Measurements from ENCODE around the gene PAQR5.
"Not testable (repeated sequence)": the region's sequence is repeated elsewhere in the genome, so short reads cannot be mapped to it uniquely, and the experiment has no call there.

The PAQR5 gene

DNA sequence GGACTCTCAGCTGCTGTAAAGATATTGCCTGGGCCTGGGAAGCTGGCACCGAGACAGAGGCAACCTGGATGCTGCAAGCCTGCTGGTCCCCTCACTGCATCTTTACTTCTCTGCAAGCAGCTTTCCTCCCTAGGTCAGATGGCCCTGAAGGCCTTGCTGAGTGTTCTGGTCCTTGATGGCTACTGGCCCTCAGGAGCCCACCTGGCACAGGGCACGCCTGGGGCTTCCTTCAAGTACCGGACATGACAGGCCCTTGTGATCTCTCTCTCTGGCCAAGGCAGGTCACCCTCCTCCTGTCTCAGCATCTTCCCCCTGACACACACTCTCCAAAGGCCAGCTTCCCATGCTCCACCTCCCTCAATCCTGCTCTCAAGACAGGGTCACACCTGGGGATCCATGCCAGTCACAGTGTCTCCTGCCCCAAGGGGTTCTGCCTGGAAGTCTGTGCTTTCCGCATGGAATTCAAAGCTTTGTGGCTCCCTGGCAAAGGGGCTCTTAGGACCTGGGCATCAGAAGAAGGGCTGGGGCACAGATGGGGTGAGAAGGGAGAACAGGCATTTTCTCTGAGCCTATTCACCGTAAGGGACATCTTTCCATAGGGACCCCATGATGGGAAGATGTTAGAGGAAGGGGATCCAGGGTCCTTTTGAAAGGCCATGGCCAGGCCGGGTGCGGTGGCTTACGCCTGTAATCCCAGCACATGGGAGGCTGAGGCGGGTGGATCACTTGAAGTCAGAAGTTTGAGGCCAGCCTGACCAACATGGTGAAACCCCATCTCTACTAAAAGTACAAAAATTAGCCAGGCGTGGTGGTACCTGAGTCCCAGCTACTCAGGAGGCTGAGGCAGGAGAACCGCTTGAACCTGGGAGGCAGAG, 4.7 kb upstream of the PAQR5 start:
- no peak for DNase-seq

DNA sequence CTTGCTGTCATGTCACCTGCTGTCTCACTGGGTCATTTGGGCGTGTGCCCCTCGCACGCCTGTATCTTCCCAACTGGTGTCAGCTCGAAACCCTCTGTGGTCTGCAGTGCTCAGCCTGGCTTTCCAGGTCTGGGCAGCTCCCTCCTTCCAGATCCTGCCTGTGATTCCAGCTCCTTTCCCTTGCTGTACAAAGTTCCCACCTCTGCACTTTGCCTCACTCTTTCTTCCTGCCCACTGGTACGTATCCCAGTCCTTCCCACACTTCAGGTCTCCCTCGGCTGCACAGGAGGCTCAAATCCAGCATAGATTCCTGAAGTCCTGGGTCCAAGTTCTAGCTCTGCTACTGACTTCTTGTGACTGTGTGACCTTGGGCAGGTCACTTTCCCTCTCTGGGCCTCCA, 2.1 kb upstream of the PAQR5 start:
- no peak for DNase-seq

DNA sequence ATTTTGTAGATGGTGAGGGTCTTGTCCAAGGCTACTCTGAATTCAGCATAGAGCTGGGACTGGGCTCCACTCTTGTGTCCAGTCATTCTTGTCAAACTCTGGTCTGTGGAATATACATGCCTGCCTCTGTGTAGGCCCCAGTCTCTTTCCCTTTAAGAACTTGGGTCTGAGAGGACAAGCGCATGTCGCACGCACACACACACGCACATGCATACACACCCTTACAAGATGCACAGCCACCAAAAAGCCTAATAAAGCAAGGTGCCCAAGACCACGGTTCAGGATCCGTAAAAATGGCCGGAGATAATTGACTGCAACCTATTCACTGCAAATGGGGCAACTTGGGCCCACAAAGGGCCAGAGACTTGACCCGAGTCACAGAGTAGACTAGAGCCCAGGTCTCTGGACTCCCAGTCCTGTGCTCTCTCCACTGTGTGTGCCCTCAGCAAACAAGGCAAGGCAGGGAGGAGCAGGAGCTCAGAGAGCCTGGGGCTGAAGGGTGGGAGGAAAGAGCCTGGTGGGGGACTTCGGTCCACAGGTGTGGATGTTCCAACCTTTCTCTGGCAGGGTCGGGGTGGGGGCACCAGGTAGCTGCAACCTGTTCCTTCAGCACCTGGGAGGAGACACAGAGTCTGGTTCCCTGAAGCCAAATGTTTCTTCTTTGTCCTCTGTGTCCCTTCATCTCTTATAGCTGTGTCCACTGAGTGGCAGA, 914 bp upstream of the PAQR5 start:
- no peak for DNase-seq

DNA sequence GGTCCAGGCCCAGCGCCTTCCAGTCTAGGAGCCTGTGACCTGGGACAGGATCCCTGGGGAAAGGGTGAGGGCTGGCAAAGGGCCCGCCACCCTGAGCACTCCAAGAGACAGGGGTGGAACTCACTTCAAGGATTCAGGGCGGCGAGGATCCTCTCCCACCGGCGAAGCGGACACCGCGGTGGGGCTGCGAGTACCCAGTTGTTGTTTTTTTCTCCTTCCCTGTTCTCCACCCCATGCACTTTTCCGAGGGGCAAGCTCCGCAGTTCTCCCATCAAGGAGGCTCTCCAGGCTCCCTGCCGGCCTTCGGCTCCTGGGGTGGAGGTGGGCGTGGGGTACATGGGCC, 387 bp upstream of the PAQR5 start:
- DNase-seq, result no peak

DNA sequence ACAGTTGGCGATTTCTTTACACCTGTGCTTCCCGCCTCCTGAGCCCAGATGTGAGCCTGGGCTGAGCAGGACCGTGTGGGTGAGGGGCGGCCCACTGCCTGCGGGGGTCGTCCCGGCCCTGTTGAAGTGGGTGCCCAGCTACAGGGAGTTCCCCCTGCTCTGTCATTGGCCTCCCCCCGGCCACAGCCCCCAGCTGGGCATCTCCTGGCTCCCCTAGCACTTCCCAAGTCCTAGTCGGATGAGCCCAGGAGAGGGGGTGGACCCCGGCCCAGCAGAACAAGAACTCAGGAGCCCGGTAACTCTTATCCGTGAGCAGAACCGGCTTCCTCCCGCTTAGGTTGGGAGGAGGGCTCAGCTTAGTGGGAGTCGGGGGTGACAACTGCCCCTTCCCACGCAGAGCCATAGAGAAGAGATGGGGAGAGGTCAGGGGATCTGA, 757 bp downstream of the PAQR5 start:
- DNase-seq, result no peak

DNA sequence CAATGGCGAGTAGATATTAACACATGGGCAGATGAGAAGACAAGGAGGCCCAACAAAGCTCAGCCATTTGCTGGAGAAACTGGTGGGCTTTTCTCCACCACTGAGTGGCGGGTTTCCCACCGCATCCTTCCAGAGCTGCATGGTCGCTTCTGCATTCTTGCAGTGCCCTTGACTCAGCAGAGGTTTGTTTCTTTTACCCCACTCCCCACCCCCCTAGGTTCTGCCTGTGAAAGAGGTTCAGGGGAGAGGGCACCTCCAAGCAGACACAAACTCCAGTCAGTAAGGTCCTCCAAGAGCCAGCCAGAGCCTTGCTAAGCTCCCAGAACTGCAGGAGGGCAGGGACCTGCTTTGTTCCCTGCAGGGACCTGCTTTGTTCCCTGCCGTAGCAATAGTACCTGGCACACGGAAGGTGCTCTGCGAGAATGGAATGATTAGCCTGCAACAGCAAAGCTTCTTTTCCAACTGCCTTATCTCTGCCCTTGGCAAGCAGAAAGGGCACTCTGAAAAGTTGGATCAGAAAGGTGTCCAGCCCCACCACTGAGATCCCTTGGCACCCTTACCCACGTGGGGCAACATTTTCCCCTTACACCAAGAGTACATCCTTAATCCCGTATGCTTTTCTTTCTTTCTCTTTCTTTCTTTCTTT, 1.4 kb downstream of the PAQR5 start:
- no peak for DNase-seq

DNA sequence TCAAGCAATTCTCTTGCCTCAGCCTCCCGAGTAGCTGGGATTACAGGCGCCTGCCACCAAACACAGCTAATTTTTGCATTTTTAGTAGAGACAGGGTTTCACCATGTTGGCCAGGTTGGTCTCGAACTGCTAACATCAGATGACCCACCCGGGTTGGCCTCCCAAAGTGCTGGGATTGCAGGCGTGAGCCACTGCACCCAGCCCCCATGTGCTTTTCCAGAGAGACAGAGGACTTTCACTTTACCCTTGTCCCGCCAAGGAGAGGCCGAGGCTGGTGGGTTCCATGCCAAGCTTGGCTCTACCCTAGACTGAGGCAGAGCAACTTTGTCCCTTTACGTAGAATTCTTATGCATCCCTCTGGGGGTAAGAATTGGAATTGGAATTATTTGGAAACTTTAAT, 2.4 kb downstream of the PAQR5 start:
- DNase-seq, result not testable (repeated sequence)

DNA sequence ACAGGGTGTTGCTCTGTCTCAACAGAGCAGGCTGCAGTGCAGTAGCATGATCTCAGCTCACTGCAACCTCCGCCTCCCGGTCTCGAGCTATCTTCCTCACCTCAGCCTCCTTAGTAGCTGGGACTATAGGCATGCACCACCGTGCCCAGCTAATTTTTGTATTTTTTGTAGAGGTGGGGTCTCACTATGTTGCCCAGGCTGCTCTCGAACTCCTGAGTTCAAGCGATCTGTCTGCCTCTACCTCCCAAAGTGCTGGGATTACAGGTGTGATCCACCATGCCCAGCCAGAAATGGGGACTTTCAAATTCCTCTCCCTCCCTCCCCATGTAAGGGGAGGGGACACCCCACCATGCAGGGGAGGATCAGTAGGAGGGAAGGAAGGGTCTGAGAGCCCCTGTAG, 3.4 kb downstream of the PAQR5 start:
- not testable (repeated sequence) for DNase-seq

DNA sequence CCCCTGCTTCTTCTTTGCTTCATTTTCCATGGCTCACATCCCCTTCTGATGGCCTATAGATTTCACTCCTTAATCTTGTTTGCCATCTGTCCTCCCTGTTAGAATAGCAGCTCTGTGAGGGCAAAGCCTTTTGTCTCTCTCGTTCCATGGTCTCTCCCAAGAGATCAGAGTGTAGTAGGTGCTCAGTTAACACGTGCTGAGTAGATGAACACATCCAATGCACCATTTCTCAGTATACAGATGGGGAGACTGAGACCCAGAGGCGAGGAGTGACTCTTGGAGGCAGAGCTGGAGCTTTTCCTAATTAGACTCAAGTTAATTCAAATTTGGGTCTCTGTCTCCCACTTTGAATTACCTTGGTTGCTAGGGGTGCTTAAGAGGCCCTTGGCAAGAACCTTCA, 4.2 kb downstream of the PAQR5 start:
- no peak for DNase-seq

DNA sequence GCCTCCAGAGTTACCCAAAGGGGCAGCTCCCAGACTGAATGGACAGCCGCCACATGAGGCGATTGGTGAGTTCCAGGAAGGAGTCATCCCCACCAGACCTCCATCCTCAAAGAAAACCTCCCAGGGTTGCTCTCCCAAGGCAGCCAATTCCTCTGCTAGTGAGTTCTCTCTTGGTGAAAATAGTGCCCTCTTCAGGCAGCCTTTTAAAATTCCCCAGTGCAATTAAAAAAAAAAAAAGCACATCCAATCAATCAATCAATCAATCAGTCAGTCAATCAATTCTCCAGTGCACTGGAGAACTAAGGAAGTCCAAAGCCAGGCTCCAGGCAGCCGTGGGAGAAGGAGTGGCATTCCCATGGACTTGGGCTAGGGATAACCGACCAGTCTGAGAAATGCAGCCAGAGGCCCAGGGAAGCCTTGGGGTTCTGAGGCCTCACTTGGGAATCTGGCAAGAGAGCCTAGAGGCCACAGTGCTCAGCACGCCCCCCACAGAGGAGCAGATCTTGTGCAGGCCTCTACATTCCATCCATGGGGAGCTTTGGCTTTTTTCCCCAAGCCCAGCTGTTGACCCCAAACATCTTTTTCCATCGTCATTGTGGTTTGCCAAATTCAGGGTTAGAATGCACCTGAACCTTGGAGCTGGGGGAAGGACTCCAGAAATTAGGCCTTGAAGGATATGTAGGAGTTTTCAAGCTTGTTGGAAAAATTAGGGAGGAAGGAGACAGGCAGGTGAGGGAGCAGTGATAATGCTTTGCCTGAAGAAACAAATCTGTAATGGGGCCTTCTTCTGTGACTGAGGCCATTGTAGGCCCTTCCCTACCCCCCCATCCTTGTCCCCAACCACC, 4.8 kb downstream of the PAQR5 start:
- DNase-seq, result no peak

DNA sequence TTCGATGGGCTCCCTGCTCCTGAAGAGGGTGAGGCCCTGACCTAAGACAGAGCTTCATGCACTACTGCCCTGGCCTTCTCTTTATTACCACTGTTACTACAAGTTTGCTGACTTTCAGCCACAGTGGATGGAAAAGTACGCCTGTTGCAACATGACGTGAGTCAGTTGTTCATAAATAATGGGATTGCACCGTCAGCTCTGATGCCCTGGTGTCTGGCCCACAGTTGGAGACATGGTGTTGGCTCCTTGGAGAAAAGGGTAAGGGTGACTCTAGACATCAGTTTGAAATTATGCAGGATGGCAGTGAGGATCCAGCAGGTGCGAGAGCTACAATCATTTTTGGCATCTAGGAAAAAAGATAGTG, 5.5 kb downstream of the PAQR5 start:
- no peak for DNase-seq

DNA sequence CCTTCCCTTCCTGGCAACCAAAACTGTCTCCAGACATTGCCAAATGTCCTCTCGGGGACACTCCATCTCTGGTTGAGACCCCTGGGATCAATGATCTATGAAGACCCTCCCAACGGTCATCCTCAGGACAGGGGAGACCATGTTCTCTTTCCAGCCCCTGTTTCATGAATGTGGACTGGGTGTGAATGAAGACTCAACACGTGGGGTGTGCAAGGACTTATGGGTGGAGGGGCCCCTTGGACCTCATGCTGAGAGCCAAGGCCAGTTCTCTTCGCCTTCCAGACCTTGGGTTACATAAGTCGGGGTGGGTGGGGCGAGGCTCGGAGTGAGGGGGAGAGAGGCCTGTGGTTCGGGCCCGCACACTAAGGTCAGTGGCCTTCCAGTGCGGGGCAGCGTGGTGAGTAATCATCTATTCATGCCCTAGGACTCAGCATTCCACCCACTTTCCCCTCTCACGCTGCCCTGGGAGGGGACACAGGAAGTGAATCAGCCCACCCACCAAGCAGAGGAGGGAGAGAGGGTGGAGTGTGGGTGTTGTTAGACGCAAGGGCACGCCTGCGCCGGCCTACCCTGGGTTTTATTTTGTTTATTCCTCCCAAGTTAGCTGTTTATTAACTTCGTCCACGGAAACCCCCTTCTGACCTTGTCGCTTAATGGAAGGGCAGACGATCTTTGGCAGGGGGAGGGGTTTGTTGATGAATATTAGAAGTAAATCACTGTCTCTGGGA, 6.7 kb downstream of the PAQR5 start:
- DNase-seq, result no peak

DNA sequence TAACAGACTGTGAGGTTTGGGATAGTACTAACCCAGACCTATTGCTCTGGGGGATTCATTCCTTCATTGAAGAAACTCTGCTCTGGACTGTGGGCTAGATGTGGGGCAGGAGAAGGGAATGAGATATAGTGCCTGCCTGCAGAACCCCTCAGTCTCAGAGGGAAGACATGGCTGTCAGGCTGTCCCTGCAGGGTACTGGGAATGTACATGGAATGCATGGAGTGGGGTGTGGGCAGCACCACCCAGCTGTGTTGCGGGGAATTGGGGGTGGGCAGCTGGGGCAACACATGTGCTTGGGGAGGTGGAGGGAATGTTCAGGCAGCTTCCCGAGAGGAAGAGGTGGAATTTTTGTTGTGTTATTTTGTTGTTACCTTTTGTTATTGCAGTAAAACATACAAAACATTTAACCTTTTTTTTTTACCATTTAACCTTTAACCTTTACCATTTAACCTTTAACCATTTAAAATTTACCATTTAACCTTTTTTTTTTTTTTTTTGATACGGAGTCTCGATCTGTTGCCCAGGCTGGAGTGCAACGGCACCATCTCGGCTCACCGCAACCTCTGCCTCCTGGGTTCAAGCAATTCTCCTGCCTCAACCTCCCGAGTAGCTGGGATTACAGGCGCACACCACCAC, 7.3 kb downstream of the PAQR5 start:
- no peak for DNase-seq

DNA sequence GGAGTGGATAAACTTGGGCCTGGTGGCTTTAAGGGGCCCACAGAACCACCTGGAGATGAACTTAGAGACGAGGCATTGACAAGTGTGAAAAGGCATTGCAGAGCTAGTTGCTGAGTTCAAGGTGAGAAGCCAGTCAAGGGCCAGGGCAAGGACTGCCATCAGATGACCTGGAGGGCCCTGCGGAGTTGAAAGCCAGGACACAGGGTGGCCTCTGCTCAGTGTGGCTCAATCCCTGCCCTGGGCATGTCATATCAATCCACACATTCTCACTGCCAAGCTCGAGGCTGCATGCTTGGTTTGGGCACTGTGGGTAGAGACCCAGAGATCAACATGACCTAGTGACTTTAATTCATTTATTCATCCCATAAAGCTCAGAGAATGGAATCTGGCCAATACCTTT, 9.2 kb downstream of the PAQR5 start:
- DNase-seq, result no peak

DNA sequence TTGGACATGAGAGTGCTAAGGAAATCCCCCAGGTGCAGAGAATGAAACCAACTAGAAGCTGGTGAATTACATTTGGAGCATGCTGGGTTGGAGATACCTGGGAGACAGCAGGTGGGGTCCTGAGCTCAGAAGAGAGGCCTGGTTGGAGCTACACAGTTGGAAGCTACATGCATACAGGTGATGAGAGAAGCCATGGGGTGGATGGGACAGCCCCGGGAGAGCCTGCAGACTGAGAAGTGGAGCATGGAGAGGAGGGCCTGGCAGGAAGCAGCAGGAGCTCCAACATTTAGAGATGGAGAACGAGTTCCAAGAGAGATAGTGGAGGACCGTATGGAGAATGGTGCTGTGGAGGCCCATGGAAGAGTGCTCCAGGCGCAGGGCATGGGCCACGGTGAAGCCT, 10.2 kb downstream of the PAQR5 start:
- DNase-seq, result no peak

DNA sequence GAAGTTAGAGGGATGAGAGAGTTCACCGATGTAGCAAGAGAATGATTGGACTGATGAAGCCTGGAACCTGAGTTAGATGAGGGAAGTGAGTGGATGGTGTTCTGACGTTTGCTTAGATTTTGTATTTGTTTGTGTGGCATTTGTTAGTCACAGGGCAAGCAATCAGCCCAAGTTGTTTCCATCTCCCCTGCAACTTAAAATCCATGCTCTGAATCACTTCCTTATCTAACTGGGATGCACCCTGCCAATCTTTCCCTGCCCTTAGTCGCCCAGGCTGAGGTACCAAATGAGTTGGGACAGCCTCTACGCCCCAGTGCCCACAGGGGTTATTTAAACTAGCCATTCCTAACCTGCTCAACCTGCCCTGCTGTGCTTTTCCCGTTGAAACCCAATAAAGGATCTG, 12.6 kb downstream of the PAQR5 start:
- no peak for DNase-seq

DNA sequence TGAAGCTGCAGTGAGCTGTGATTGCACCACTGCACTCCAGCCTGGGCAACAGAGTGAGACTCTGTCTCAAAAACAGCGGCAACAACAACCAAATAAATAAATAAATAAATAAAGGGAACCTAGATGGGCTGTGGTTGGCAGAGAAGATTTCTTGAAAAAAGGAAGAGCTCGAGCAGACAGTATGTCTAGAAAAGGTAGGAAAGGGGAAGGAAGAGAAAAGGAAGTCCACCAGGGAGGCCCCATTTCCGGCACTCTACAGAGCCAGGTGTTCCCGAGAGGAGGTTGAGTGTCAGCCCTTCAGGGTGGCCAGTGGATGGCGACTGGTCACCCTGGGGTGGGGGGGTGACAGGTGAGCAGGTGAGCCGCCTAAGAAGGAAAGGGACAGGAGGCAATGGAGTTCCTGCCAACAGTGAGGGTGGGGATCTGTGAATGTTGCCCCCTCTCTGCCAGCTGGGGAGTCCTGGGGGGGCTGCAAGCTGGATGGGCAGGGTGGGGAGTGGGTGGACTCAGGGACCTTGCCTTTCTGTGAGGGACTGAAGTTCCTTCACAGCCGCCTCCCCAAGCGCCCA, 14.8 kb downstream of the PAQR5 start:
- DNase-seq, result no peak

DNA sequence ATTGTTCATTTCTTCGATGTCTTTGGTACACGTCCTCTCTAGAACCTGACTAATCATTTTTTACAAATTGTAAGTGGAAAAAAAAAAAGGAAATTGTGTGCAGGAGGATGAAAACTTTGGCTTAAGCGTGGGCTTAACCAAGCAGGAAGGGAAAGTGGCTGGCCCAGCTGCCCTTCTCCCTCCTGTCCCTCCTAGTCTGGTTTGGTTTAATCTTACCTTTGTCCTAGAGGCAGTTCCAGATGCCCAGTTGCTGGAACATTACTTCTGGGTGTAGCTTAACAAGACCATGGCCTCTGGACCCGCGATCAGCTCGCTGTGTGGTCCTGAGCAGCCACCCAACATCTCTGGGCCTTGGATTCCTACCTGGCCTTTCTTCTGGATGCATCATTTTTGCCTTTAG, 15.4 kb downstream of the PAQR5 start:
- no peak for DNase-seq

DNA sequence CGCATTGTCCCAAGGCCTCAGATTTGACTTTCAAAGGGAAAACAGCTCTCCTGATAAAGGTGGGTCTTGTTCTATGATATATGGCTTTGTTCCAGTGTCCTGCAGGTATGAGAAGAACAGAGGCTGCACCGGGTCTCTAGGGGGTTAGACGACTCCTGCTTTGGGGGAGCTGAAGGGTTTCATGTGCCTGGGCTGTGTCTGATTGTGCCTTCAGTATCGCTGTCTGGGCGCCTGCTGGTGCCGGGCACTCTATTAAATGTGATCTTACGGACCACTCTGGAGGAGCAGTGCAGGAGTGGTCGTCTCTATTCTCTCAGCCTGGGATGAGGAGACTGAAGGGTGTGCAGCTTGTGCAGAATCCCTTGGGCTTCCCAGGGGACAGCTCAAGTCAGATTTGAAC, 16.0 kb downstream of the PAQR5 start:
- no peak for DNase-seq
